H1 (cell line): ENCODE measurements around the gene ARHGAP15. TPM values are rescaled to one million over a fixed set of nuclear protein-coding genes. Genes with fewer than 3 reads are reported as not detected.

ENCODE experiments used
- ASH2L ChIP-seq: fragments of 200-600, 300-600 bp; sonication (generic); IDR thresholded peaks from one replicate; pipeline ENCODE4 v1.7.1; 2017; ENCODE audit warnings: low read length
- ATF2 ChIP-seq: IDR thresholded peaks from 2 replicates; pipeline ENCODE4 v1.6.1; 2012; ENCODE audit warnings: low read length, inconsistent platforms
- JUN ChIP-seq: IDR thresholded peaks from 2 replicates; pipeline ENCODE4 v1.6.1; 2011; ENCODE audit warnings: low read depth, mild to moderate bottlenecking, improper control_type of control experiment, low read length
- NANOG ChIP-seq: IDR thresholded peaks from 2 replicates; pipeline ENCODE4 v1.6.1; 2011; ENCODE audit warnings: low read length, low read depth, mild to moderate bottlenecking, inconsistent platforms; ENCODE audit not compliant: insufficient read depth, poor library complexity, severe bottlenecking
- SIN3A ChIP-seq, 2 experiments: IDR thresholded peaks in 1 of 2; conservative IDR thresholded peaks in 1 of 2; 2 replicates each; pipeline ENCODE4 v1.6.1; 2011 to 2012; ENCODE audit warnings: low read length in 2 of 2, improper control_type of control experiment in 1 of 2, low read depth in 1 of 2, mild to moderate bottlenecking in 1 of 2
- polyA plus RNA-seq, 7 experiments: library from polyadenylated mRNA; depleted of rRNA in 3 of 7; stranded (reverse) in 5 of 7; unstranded in 2 of 7; fragments of >200 nt in 5 of 7; fragments of 200-250 nt in 2 of 7; gene quantifications; 1 replicate in 5 of 7; 2 replicates in 1 of 7; 4 replicates in 1 of 7; pipeline versions ENCODE4 v1.2.1 to v1.2.3, GENCODE V29; 2011 to 2013; ENCODE audit warnings: missing spikeins in 2 of 7, mixed read lengths in 2 of 7
- total RNA-seq: library from RNA; stranded (reverse); fragmentation: NEBNext Ultra II Directional; extraction: Animal tissue kit (Norgen Biotek cat#: 25700); gene quantifications from 2 replicates; pipeline ENCODE4 v1.2.1, GENCODE V29; 2021

Gene ARHGAP15
- total and polyA plus RNA-seq, 2 of the 8 experiments (the other 6 are each of a cell fraction or from before 2014, with no cell fraction given), result not detected

- no peak for TF ChIP-seq NANOG
- no peak for TF ChIP-seq ASH2L
- no peak for TF ChIP-seq ATF2
- TF ChIP-seq SIN3A (conservative IDR thresholded peaks at IDR 0.05 in 1 of 2, IDR thresholded peaks at IDR 0.05 in 1 of 2; ENCODE audit: low read depth in 1 of 2, low read length in 2 of 2), result no peak
- no peak for TF ChIP-seq JUN
Observed at GRCh38 chr2:143732076-143732475, 602.9 kb downstream of the ARHGAP15 start (continued).
